Posterior cingulate gyrus (tissue), 11 donors: ENCODE results near the gene SPDYE1.
A peak's percentile ranks its signal among the peaks of the same experiment; 100 is the strongest.

Experiments used
- DNase-seq, 10 donors: peaks; one replicate each; pipeline versions ENCODE4 v3.0.0 to v3.0.0-alpha.2; 2020 to 2021; ENCODE audit warnings: mixed read lengths in 3 of 10
- intact Hi-C: fragments of 100-400 bp; cut with DNase I; formaldehyde crosslinking; loops from one replicate; pipeline ENCODE4 v1.15.1; 2023

The SPDYE1 gene

GRCh38 chr7:44057849-44058758 lies 60.4 kb downstream of the SPDYE1 start:
- peak in 3 of 10 donors; percentile 51 to 67 (median 54) for DNase-seq
- intact Hi-C loops = no loop called here

DNA sequence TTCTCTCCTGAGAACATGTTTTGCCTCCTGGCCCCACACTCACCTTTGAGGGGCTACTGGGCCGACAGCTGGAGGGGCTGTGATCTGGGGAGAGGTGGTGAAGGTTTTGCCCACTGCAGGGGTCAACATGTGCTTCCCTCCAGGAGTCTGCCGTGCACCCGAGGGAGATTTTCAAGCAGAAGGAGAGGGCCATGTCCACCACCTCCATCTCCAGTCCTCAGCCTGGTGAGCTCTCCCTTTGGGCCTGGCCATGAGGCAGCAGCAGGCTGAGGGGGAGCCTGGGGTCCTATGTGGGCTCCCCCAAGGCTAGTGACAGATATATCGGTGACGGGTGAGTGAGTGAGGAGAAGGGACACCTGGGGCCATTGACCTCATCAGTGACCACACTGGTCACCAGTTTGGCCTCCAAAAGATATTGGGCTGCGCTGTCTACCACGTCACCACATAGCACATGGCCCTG lies 61.1 kb downstream of the SPDYE1 start:
- DNase-seq = no peak
- intact Hi-C loops = no loop called here

DNA sequence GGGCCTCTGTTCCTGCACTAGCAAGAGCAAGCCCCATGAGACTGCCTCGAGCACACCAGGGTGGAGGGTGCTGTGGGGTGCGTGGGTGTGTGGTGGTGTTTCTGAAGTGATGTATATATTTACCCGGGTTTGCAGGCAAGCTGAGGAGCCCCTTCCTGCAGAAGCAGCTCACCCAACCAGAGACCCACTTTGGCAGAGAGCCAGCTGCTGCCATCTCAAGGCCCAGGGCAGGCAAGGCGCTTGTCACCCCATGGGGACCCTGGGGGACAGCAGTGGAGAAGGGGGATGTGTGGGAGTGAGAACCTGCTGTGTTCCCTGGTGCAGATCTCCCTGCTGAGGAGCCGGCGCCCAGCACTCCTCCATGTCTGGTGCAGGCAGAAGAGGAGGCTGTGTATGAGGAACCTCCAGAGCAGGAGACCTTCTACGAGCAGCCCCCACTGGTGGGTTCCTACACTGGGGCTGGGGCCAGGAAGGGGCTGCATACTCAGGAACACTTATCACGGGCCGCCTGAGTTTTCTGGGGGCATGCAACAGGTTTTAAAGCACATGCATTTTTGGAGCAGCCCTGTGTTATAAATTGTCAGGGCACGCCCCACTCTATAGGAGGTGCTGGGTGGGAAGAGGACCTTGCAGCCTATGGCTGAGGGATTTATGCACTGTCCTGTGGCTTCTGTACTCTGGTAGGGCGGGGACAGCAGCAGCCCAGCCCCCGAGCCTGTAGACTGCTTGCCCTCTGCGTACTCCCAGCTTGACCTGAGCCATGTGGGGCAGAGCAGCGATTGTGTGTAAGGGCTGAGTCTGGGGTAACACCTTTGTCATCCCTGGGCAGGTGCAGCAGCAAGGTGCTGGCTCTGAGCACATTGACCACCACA lies 61.8 kb downstream of the SPDYE1 start:
- intact Hi-C loops = no loop called here
- DNase-seq = peak in 3 of 10 donors; percentile 71 to 87 (median 78)
